WERI-Rb-1 (cell line): ENCODE data around the gene DIRAS2.

Experiments
- DNase-seq: peaks from one replicate; pipeline ENCODE4 v3.0.0-alpha.2; 2020
- H3K27ac ChIP-seq: fragments of 250-450 bp; sonication (Bioruptor Pico); 2 replicates; pipeline ENCODE4 v1.5.1; 2020; ENCODE audit warnings: mild to moderate bottlenecking, moderate library complexity
- H3K27me3 ChIP-seq: fragments of 250-450 bp; sonication (Bioruptor Pico); 2 replicates; pipeline ENCODE4 v1.5.1; 2021; ENCODE audit warnings: mild to moderate bottlenecking, low read depth, moderate library complexity; ENCODE audit not compliant: insufficient read depth, severe bottlenecking
- H3K36me3 ChIP-seq: fragments of 250-450 bp; sonication (Bioruptor Pico); 2 replicates; pipeline ENCODE4 v1.5.1; 2020; ENCODE audit warnings: mild to moderate bottlenecking, moderate library complexity
- H3K4me3 ChIP-seq: 2 replicates; pipeline ENCODE4 v1.5.1; 2011; ENCODE audit warnings: low read depth, mild to moderate bottlenecking, control low read depth, low read length
- H3K9me3 ChIP-seq: fragments of 250-450 bp; sonication (Bioruptor Pico); 2 replicates; pipeline ENCODE4 v1.5.1; 2021; ENCODE audit warnings: mild to moderate bottlenecking, moderate library complexity; ENCODE audit not compliant: severe bottlenecking
- CTCF ChIP-seq: IDR thresholded peaks from 2 replicates; pipeline ENCODE4 v1.5.1; 2011; ENCODE audit warnings: low read depth, mild to moderate bottlenecking, control low read depth, inconsistent platforms, low read length

The DIRAS2 gene

GRCh38 chr9:90632647-90633207 lies 9.9 kb downstream of the DIRAS2 start:
- Histone ChIP-seq H3K36me3 (no peaks in the 10 kb centered on the region), H3K9me3 (no peaks in the 10 kb centered on the region), H3K4me3 (no peak overlapping the region), H3K27me3 (no peaks in the 10 kb centered on the region), H3K27ac (no peak overlapping the region)
- no peak for DNase-seq
- TF ChIP-seq CTCF = no peak

GRCh38 chr9:90631964-90632363 lies 10.7 kb downstream of the DIRAS2 start:
- H3K9me3 ChIP-seq = no peaks in the 10 kb centered on the region
- H3K27ac ChIP-seq = no peak overlapping the region
- no peaks in the 10 kb centered on the region for H3K27me3 ChIP-seq
- no peak for DNase-seq
- H3K4me3 ChIP-seq = no peak overlapping the region
- H3K36me3 ChIP-seq = no peaks in the 10 kb centered on the region
- TF ChIP-seq CTCF = no peak

GRCh38 chr9:90629991-90630390 lies 12.6 kb downstream of the DIRAS2 start:
- DNase-seq = no peak
- TF ChIP-seq CTCF = no peak
- H3K27me3 ChIP-seq = no peaks in the 10 kb centered on the region
- no peak overlapping the region for H3K27ac ChIP-seq
- H3K4me3 ChIP-seq = no peak overlapping the region
- no peaks in the 10 kb centered on the region for H3K9me3 ChIP-seq
- no peaks in the 10 kb centered on the region for H3K36me3 ChIP-seq

GRCh38 chr9:90629354-90629753 lies 13.3 kb downstream of the DIRAS2 start:
- Histone ChIP-seq H3K27me3 (no peaks in the 10 kb centered on the region), H3K27ac (no peak overlapping the region), H3K4me3 (no peak overlapping the region), H3K9me3 (no peaks in the 10 kb centered on the region), H3K36me3 (no peaks in the 10 kb centered on the region)
- no peak for DNase-seq
- TF ChIP-seq CTCF = no peak

GRCh38 chr9:90616806-90617205 lies 25.8 kb downstream of the DIRAS2 start:
- TF ChIP-seq CTCF = no peak
- peaks cover 13% of the 10 kb centered on the region for H3K36me3 ChIP-seq
- H3K27me3 ChIP-seq = no peaks in the 10 kb centered on the region
- DNase-seq = no peak
- H3K9me3 ChIP-seq = no peaks in the 10 kb centered on the region
- no peak overlapping the region for H3K4me3 ChIP-seq
- no peak overlapping the region for H3K27ac ChIP-seq

DNA sequence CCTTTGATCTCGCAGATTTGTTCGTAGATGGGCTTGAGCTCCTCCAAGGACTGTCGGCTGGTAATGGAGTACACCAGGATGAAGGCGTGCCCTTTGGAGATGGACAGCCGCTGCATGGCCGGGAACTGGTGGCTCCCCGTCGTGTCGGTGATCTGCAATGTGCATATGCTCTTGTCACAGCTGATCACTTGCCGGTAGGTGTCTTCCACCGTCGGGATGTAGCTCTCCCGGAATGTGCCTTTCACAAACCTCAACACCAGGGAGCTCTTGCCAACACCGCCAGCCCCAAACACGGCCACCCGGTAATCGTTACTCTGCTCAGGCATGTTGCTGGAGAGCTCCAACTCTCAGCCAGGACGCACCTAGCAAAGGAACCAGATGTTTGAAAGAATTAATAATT lies 29.1 kb downstream of the DIRAS2 start:
- no peak overlapping the region for H3K4me3 ChIP-seq
- no peaks in the 10 kb centered on the region for H3K9me3 ChIP-seq
- TF ChIP-seq CTCF = no peak

More for the DNA sequence above, 29.1 kb downstream of the DIRAS2 start:
- Histone ChIP-seq H3K27ac (no peak overlapping the region), H3K36me3 (peaks cover 13% of the 10 kb centered on the region), H3K27me3 (no peaks in the 10 kb centered on the region)
- DNase-seq = no peak
